ENCODE results near the gene GPR35. TPM values are rescaled to one million over a fixed set of nuclear protein-coding genes. Genes with fewer than 3 reads are reported as not detected.
A peak's percentile ranks its signal among the peaks of the same experiment; 100 is the strongest.

GPR35 gene
- polyA plus RNA-seq, 3 donors: 30.6 to 37.8 (median 36.3) TPM

- H3K27ac ChIP-seq (ENCODE audit: low read depth in 1 of 2, low read length in 2 of 2): peak overlapping the region; percentile 73 to 96
- whole genome bisulfite sequencing (ENCODE audit: insufficient coverage): 97% methylated on average over 9 of the region's 13 CpGs
- no peaks in the 10 kb centered on the region for H3K27me3 Mint-ChIP-seq (ENCODE audit: low read depth in 3 of 3)
Measured at GRCh38 chr2:240620149-240620731, 5.0 kb upstream of the GPR35 start.

GRCh38 chr2:240620859-240621258 is 4.4 kb upstream of the GPR35 start:
- TF ChIP-seq, protein P1, sequence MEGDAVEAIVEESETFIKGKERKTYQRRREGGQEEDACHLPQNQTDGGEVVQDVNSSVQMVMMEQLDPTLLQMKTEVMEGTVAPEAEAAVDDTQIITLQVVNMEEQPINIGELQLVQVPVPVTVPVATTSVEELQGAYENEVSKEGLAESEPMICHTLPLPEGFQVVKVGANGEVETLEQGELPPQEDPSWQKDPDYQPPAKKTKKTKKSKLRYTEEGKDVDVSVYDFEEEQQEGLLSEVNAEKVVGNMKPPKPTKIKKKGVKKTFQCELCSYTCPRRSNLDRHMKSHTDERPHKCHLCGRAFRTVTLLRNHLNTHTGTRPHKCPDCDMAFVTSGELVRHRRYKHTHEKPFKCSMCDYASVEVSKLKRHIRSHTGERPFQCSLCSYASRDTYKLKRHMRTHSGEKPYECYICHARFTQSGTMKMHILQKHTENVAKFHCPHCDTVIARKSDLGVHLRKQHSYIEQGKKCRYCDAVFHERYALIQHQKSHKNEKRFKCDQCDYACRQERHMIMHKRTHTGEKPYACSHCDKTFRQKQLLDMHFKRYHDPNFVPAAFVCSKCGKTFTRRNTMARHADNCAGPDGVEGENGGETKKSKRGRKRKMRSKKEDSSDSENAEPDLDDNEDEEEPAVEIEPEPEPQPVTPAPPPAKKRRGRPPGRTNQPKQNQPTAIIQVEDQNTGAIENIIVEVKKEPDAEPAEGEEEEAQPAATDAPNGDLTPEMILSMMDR (IDR thresholded peaks at IDR 0.05): no peak
- Mint-ChIP-seq H3K36me3 (peaks cover 2 to 8% of the 10 kb centered on the region in 2 donors), H3K9me3 (peaks cover 0 to 10% (median 3%) of the 10 kb centered on the region in 7 donors), H3K27ac (peak overlapping the region in 6 of 7 donors; percentile 80 to 95 (median 88)), H3K27me3 (ENCODE audit: low read depth in 3 of 3) (no peaks in the 10 kb centered on the region), H3K4me1 (peaks cover 58% of the 10 kb centered on the region), H3K4me3 (peak overlapping the region; percentile 48 to 61)
- no peak overlapping the region for H2AFZ ChIP-seq (ENCODE audit: insufficient read depth, low read depth, low read length, poor library complexity, severe bottlenecking)
- peak overlapping the region; percentile 10 for H3K9ac ChIP-seq (ENCODE audit: insufficient read depth, low read length, poor library complexity, severe bottlenecking)
- 0% methylated on average over 2 of the region's 7 CpGs for WGBS (ENCODE audit: insufficient coverage)
- no peaks in the 10 kb centered on the region for H3K9me3 ChIP-seq (replicated peaks in 1 of 2; ENCODE audit: control insufficient read depth in 1 of 2, insufficient read depth in 1 of 2, low read length in 2 of 2)
- H3K4me2 ChIP-seq (replicated peaks; ENCODE audit: extremely low read depth, low read length, poor library complexity, severe bottlenecking): peak overlapping the region; percentile 47
- peaks cover 5% of the 10 kb centered on the region for H3K79me2 ChIP-seq (ENCODE audit: insufficient read depth, low read length)
- DNase-seq: peak in 2 of 3 donors; percentile 54 to 81
- intact Hi-C loops (cut with micrococcal nuclease): loop anchor here in 1 of 2 donors (5.0 kb wide), 1 partner anchor 34 kb away; the partner anchor contains the start of gene CAPN10
- H3K27ac ChIP-seq (ENCODE audit: low read depth in 1 of 2, low read length in 2 of 2): peak overlapping the region; percentile 73 to 96
- no peaks in the 10 kb centered on the region for H3K36me3 ChIP-seq (replicated peaks in 1 of 2; ENCODE audit: control insufficient read depth in 1 of 2, insufficient read depth in 2 of 2, low read length in 2 of 2)
- H3K4me3 ChIP-seq (replicated peaks in 1 of 3; ENCODE audit: low read depth in 2 of 3, low read length in 3 of 3): peak overlapping the region in 1 of 3 experiments; percentile 30
- H4K20me1 ChIP-seq (ENCODE audit: insufficient read depth, low read length): no peaks in the 10 kb centered on the region
- no peaks in the 10 kb centered on the region for H3K27me3 ChIP-seq (ENCODE audit: control insufficient read depth in 2 of 2, insufficient read depth in 2 of 2, low read length in 2 of 2)
- peaks cover 64 to 68% of the 10 kb centered on the region in 2 donors for H3K4me1 ChIP-seq (ENCODE audit: control insufficient read depth in 1 of 2, insufficient read depth in 2 of 2, low read length in 2 of 2)

More at GRCh38 chr2:240620149-240620731, 5.0 kb upstream of the GPR35 start:
- no peak for DNase-seq
- Histone ChIP-seq H3K4me1 (ENCODE audit: control insufficient read depth in 1 of 2, insufficient read depth in 2 of 2, low read length in 2 of 2) (peaks cover 58 to 62% of the 10 kb centered on the region in 2 donors), H3K36me3 (replicated peaks in 1 of 2; ENCODE audit: control insufficient read depth in 1 of 2, insufficient read depth in 2 of 2, low read length in 2 of 2) (no peaks in the 10 kb centered on the region), H3K4me2 (replicated peaks; ENCODE audit: extremely low read depth, low read length, poor library complexity, severe bottlenecking) (peak overlapping the region; percentile 47), H3K9me3 (replicated peaks in 1 of 2; ENCODE audit: control insufficient read depth in 1 of 2, insufficient read depth in 1 of 2, low read length in 2 of 2) (no peaks in the 10 kb centered on the region), H3K4me3 (replicated peaks in 1 of 3; ENCODE audit: low read depth in 2 of 3, low read length in 3 of 3) (peak overlapping the region in 1 of 3 experiments; percentile 30), H3K79me2 (ENCODE audit: insufficient read depth, low read length) (no peaks in the 10 kb centered on the region), H2AFZ (ENCODE audit: insufficient read depth, low read depth, low read length, poor library complexity, severe bottlenecking) (no peak overlapping the region), H4K20me1 (ENCODE audit: insufficient read depth, low read length) (no peaks in the 10 kb centered on the region), H3K9ac (ENCODE audit: insufficient read depth, low read length, poor library complexity, severe bottlenecking) (peak overlapping the region; percentile 10), H3K27me3 (ENCODE audit: control insufficient read depth in 2 of 2, insufficient read depth in 2 of 2, low read length in 2 of 2) (no peaks in the 10 kb centered on the region)
- intact Hi-C loops (cut with micrococcal nuclease): loop anchor here in 1 of 2 donors (5.0 kb wide), 1 partner anchor 33 kb away; the partner anchor contains the start of gene CAPN10
- peaks cover 2 to 8% of the 10 kb centered on the region in 2 donors for H3K36me3 Mint-ChIP-seq
- H3K4me3 Mint-ChIP-seq: no peak overlapping the region
- H3K27ac Mint-ChIP-seq: no peak overlapping the region
- TF ChIP-seq, protein P1 (IDR thresholded peaks at IDR 0.05): no peak
- peaks cover 0 to 10% (median 3%) of the 10 kb centered on the region in 7 donors for H3K9me3 Mint-ChIP-seq
- peaks cover 57% of the 10 kb centered on the region for H3K4me1 Mint-ChIP-seq

All from CD14-positive monocyte (primary cell).